Glutamatergic neuron (in vitro differentiated cells): Measurements from ENCODE around the gene MACROD2. TPM values are rescaled to one million over a fixed set of nuclear protein-coding genes. Genes with fewer than 3 reads are reported as not detected.

Experiments used
- DNase-seq: peaks from one replicate; pipeline ENCODE4 v3.0.0; 2022
- H3K27ac Mint-ChIP-seq: one replicate; pipeline ENCODE4 v1.8.0; 2020; ENCODE audit warnings: mild to moderate bottlenecking, mixed read lengths, inconsistent platforms; ENCODE audit not compliant: unreplicated experiment
- H3K27me3 Mint-ChIP-seq: one replicate; pipeline ENCODE4 v1.8.0; 2020; ENCODE audit warnings: mild to moderate bottlenecking, moderate library complexity, mixed read lengths, inconsistent platforms; ENCODE audit not compliant: unreplicated experiment
- H3K36me3 Mint-ChIP-seq: one replicate; pipeline ENCODE4 v1.8.0; 2020; ENCODE audit warnings: mild to moderate bottlenecking, mixed read lengths, inconsistent platforms; ENCODE audit not compliant: unreplicated experiment
- H3K4me1 Mint-ChIP-seq: one replicate; pipeline ENCODE4 v1.8.0; 2020; ENCODE audit warnings: mild to moderate bottlenecking, low read depth, mixed read lengths, inconsistent platforms; ENCODE audit not compliant: unreplicated experiment
- H3K4me3 Mint-ChIP-seq: one replicate; pipeline ENCODE4 v1.8.0; 2020; ENCODE audit warnings: mild to moderate bottlenecking, mixed read lengths, inconsistent platforms; ENCODE audit not compliant: unreplicated experiment
- H3K9me3 Mint-ChIP-seq: one replicate; pipeline ENCODE4 v1.8.0; 2020; ENCODE audit warnings: mild to moderate bottlenecking, moderate library complexity, mixed read lengths, inconsistent platforms; ENCODE audit not compliant: unreplicated experiment
- CTCF ChIP-seq: fragments of 200-600 bp; sonication (generic); IDR thresholded peaks from one replicate; pipeline ENCODE4 v1.5.0; 2021; ENCODE audit not compliant: partially characterized antibody, unreplicated experiment
- total RNA-seq: library from RNA; stranded (reverse); fragmentation: NEBNext Ultra II Directional; extraction: Animal tissue kit (Norgen Biotek cat#: 25700); gene quantifications from one replicate; pipeline ENCODE4 v1.2.1, GENCODE V29; 2021; ENCODE audit not compliant: unreplicated experiment

MACROD2 gene
- total RNA-seq, 1 donor from 2014 or later = 8.7 TPM

DNA sequence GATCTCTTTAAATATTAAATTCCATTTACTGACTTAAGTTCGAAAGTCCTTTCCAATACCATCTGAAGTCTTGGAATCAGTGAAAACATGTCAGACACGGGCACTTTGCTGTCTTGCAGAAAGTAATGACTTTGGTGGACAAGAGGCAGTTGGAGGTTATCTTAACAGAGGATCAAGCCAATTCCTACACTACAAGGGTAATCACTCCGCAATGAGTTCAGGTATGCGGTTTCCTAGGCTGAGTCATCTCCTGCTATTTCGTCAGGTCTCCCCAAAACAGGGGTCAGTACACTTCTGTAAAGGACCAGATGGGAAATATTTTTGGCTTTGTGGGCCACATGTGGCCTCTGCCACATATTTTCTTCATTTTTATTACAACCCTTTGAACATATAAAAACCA lies 1921.3 kb downstream of the MACROD2 start:
- no peak for TF ChIP-seq CTCF
- no peaks in the 10 kb centered on the region for H3K27me3 Mint-ChIP-seq
- no peak overlapping the region for H3K4me3 Mint-ChIP-seq
- H3K9me3 Mint-ChIP-seq = peaks cover 3% of the 10 kb centered on the region
- no peak for DNase-seq
- peaks cover 5% of the 10 kb centered on the region for H3K36me3 Mint-ChIP-seq
- H3K4me1 Mint-ChIP-seq = peaks cover 8% of the 10 kb centered on the region
- no peak overlapping the region for H3K27ac Mint-ChIP-seq

DNA sequence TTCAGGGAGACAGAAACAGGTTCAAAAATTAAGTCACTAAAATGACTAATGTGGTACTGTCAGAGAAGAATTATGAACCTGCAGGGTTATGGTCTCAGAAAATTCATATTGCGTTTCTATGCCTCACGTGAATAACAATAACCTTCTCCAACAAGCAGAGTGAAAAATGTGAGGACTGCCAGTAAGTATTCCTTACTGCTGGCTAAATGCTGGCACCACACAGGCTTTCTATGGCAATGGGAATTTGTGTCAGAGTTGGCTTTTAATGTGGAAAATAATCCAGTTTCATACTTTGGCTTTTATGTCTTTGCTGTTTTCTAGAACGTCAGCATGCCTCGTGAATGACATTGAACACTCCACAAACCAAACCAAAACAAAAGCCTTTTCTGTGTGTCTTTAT lies 1922.0 kb downstream of the MACROD2 start:
- Mint-ChIP-seq H3K4me3 (no peak overlapping the region), H3K4me1 (peaks cover 13% of the 10 kb centered on the region), H3K27me3 (no peaks in the 10 kb centered on the region), H3K9me3 (peaks cover 3% of the 10 kb centered on the region), H3K36me3 (peaks cover 5% of the 10 kb centered on the region), H3K27ac (no peak overlapping the region)
- DNase-seq = no peak
- TF ChIP-seq CTCF = no peak

DNA sequence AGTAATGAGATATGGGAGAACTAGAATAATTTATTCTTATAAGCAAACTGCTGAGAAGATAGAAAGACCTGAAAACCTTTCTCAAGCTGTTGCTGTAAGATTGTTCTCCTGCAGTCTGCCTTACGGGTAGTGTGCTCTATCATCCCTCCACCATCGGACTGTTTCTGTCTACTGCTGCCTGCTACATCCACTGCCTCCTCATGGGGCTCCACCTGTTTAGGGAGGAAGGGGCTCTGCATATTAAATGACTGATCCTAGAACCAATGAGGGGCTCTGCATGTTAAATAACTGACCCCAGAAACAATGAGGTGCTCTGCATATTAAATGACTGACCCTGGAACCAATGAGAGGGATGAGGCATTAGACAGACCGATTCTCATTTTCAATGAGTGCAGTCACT lies 1923.3 kb downstream of the MACROD2 start:
- Mint-ChIP-seq H3K4me3 (no peak overlapping the region), H3K27me3 (no peaks in the 10 kb centered on the region), H3K9me3 (peaks cover 5% of the 10 kb centered on the region), H3K27ac (no peak overlapping the region), H3K4me1 (peaks cover 20% of the 10 kb centered on the region), H3K36me3 (peaks cover 5% of the 10 kb centered on the region)
- no peak for DNase-seq
- TF ChIP-seq CTCF = no peak

GRCh38 chr20:15919118-15919517 lies 1923.8 kb downstream of the MACROD2 start:
- Mint-ChIP-seq H3K4me1 (peaks cover 20% of the 10 kb centered on the region), H3K4me3 (no peak overlapping the region), H3K27ac (no peak overlapping the region), H3K27me3 (no peaks in the 10 kb centered on the region), H3K36me3 (peaks cover 5% of the 10 kb centered on the region), H3K9me3 (peaks cover 5% of the 10 kb centered on the region)
- no peak for TF ChIP-seq CTCF
- DNase-seq = no peak

GRCh38 chr20:15921930-15922329 lies 1926.6 kb downstream of the MACROD2 start:
- no peak overlapping the region for H3K27ac Mint-ChIP-seq
- no peak overlapping the region for H3K4me3 Mint-ChIP-seq
- no peak for TF ChIP-seq CTCF
- DNase-seq = peak; percentile 29
- H3K9me3 Mint-ChIP-seq = peaks cover 5% of the 10 kb centered on the region
- H3K4me1 Mint-ChIP-seq = peaks cover 20% of the 10 kb centered on the region
- H3K27me3 Mint-ChIP-seq = no peaks in the 10 kb centered on the region
- peaks cover 10% of the 10 kb centered on the region for H3K36me3 Mint-ChIP-seq
